GM18873 (cell line): ENCODE results near the gene CDH23.

Experiments used
- ATAC-seq: cut with Tn5 transposase; IDR thresholded peaks from one replicate; pipeline ENCODE4 v1.9.1; 2021; ENCODE audit warnings: mild to moderate bottlenecking, moderate library complexity, moderate number of reproducible peaks; ENCODE audit not compliant: unreplicated experiment, low FRiP score

CDH23 gene

GRCh38 chr10:71625445-71626175, 228.9 kb downstream of the CDH23 start:
- no peak for ATAC-seq

DNA sequence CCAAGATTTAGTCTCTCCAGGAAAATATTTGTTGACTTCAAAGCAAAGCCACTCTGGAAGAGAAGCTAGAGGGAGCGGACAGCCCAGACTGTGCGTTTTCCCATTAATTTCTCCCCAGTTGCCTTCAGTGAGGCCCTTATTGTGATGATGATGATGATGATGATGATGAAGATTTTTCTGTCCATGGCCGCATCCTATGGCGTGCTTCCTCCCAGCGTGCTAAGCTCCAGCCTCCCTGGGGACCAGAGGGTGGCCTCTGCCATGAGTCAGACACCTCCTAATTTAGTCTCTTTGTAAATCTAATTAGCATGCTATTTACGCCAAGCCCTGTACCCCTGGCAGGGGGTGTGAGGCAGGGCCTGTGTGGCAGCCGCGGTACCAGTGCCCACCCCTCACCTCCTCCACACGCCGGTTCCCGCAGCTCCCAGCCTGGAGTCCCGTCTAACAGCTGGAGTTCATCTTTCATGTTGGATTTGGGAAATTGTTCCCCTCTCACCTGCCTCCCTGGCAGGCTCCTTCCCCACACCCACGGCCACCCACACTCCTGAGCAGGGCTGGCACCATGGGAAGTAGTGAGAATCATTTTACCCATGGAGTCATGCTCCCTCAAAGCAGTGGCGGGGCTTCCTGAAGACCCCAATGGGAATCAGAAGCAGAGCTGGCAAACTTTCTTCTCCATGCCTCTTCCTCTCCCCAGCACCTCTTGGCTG, 230.7 kb downstream of the CDH23 start:
- no peak for ATAC-seq

DNA sequence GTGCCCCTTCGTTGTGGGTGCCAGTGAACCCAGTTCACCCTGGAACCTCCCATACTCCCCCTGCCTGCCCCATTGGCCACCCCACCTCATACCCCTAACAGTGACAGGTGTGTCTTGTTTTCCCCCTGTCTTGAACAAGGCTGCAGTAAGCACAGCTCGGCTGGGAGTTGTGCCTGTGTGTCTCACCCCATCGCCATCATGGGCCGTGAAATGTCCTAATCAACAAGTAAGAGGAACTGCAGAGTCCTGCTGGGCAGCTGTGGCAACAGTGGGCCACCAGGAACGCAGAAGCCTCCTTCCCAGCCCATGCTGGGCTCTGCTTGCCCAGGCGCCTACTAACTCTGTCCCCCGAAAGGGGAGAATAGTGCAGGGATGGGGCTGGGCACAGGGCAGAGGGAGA, 231.2 kb downstream of the CDH23 start:
- no peak for ATAC-seq

GRCh38 chr10:71629131-71629530, 232.4 kb downstream of the CDH23 start:
- no peak for ATAC-seq

GRCh38 chr10:71630168-71630567, 233.4 kb downstream of the CDH23 start:
- no peak for ATAC-seq

- ATAC-seq, result no peak
Observed at GRCh38 chr10:71631007-71631861, 234.5 kb downstream of the CDH23 start.

DNA sequence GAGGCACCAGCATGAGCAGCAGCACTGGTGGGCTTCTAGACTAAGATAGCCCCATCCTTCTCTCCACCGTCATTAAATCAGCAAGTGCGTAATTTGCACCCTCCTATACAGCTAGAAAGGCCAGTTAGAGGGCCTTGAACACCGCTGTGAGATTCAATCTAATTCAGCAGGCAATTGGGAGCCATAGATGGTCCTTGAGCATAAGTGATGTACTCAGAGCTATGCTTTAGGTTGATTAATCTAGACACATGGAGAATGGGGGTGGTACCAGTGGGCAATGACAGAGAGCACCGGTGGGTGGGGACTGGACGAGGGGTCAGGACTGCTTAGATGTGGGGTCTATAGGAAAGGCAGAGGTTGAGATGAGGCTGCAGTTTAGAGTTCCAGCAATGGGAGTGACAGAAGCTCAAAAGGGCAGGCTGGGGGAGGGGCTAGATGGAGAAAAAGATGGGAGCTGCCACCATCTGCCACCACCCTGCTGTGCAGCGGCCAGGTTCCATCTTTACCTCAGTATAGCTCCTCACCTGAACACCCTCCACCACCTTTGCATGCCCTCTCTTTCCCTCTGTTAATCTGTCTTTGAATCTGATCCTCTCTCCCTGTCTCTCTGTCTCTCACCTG, 235.6 kb downstream of the CDH23 start:
- ATAC-seq, result no peak

DNA sequence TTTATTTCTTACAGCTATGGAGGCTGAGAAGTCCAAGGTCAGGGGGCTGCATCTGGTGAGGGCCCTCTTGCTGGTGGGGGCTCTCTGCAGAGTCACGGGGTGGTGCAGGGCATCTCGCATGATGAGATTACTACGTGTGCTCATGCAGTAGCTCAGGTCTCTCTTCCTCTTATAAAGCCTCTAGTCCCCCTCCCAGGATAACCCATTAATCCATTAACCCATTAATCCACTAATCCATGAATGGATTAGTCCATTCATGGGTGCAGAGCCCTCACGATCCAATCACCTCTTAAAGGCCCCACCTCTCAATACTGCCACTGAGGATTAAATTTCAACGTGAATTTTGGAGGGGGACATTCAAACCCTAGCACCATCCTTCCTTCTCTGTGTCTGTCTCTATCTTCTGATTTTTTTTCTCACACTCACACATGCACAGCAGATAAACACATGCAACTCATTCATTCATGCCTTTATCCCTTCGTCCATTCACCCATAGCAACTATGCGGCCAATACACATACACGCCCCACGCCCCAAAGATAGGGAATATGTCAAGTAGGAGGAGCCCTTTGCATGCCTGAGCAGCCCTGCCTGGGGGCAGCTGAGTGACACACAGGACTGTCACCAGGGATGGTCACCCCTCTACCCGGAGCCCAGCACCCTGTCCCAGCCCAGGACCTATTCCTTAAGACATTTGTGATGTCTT, 236.3 kb downstream of the CDH23 start:
- ATAC-seq, result no peak

DNA sequence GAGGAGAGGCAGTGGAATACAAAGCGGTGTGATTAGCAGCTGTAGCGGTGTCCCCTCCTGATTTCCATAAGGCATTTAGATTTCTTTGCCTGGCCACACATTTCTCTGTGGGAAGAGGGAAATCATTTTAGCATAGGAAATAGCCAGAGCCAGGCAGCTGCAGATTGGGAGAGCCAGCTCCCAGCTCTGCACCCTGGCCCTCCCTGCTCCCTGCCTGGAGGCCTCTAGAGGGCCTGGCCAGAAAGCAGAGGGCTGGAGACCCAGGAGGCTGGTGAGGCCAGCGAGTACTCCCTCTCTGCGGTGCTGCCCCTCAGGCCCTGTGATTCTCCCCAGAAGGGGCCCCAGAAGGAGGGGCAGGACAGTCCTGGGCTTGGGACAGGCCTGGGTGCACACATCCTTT, 237.2 kb downstream of the CDH23 start:
- ATAC-seq, result no peak

- ATAC-seq, result no peak
Observed at GRCh38 chr10:71634531-71635164, 237.9 kb downstream of the CDH23 start.

- no peak for ATAC-seq
Observed at GRCh38 chr10:71635251-71635866, 238.6 kb downstream of the CDH23 start.

GRCh38 chr10:71635867-71636266, 239.1 kb downstream of the CDH23 start:
- ATAC-seq, result no peak

DNA sequence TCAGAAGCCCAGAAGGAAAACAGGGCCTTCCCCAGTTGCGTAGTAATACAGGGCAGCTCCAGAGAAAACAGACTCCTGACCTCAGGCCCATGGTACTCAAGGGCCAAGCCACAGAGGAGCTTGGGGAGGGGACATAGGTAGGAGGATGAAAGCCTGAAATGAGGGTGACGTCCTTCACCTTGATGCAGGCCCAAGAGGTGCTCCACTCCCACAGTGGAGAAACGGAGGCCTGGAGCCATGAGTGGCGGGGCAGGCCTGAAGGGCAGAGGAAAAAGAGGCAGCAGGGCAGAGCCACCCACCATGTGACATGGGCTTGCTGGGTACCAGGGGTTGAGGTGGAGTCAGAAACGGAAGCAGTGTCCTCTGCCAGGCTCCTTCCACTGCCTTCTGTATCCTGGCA, 239.9 kb downstream of the CDH23 start:
- no peak for ATAC-seq

DNA sequence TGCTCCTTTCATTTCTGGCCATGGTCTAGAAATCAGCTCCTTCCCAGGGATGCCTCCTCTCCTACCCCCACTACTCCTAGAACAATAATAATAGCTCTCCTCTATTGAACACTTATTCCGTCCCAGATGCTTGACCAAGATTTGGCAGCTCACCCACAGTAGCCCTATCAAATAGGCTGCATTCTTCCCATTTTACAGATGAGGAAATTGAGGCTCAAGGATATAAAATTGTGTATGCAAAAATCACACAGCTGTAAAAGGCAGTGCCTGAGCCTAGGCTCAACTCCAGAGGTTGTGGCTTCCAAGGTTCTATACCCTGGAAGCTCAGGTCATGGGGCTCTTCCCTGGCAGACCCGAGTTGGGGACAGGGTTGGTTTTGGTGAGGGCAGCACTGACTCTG, 240.6 kb downstream of the CDH23 start:
- ATAC-seq, result no peak

DNA sequence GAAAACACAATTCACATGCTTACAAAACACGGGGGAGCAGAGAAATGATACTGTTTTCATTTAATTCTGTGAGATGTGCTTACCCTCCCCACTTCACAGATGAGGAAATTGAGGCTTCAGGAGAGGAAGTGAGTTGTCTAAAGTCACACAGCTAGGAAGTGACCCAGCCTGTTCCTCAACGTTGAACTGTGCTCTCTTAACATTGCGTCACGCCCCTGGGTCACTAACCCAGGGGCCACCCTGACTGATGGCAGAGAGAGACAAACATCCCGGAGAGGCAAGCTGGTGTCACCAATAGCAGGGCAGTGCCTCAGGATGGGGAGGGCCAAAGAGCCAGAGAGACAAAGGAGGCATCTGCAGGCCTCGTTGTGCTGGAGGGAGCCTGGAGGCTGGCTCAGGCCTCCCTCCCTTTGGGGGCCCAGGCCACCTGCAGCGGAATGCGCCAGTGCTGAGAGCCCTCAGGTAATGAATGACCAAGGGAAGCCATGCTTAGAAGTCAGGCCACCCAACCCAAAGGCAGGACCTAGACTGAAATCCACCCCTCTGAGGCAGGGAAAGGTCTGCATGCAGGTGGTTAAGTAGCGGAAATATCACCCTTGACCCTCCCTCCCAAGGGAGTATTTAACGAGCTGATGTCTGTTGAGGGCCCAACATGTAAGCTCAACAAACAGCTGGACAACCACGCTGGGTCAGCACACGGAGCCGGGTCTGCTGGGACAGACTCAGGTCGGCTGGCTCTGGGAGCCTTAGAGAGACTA, 241.5 kb downstream of the CDH23 start:
- ATAC-seq, result no peak

DNA sequence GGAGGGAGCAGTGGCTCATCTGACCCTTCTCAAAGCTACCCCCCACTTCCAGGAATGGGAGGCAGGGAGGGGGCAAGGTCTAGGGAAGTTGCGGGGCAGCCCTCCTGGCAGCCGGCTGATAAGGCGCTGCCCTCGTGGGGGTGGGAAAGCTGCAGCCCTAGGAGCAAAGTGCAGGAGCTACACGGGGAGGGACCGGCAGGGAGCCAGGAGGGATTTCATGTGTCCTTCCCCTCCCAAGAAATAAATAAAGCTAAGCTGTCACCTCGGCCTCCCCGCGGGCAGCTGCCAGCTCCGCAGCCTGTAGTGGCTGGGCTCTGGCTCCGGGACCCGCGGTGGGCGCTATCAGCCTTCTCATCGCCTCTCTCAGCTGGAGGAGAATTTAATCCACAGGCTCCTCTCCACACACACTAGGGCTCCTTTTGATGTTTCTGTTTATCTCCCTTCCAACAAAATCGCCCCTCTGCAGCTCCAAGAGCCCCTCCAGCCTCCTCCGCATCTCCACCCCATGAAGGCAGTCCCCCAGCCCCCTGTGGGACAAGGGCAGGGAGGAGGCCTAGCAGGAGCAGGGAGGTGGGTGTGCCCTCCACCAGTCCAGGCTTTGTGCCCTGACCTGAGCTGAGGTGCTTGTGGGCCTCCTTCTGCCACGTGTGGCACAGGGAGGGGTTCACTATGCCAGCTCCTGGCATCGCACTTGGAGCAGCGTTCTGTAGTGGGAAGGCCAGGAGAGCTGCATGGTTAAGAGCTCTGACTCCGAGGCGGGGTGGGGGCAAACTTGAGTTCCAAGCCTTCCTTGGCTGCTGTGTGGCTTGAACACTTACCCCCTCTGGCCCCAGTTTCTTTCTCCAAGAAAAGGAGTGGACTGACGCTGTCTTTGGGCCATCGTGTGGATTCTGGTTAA, 242.4 kb downstream of the CDH23 start:
- no peak for ATAC-seq

DNA sequence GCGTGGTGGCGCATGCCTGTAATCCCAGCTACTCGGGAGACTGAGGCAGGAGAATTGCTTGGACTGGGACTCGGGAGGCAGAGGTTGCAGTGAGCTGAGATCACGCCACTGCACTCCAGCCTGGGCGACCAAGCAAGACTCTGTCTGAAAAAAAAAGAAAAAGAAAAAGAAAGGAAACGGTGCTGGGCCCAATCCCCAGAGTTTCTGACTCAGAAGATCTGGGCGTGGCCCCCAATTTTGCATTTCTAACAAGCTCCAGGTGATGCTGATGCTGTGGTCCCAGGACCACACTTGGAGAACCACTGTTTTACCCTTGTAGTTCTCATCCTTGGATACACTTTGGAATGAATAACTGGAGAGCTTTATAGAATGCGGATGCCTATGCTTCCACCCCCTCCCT, 243.9 kb downstream of the CDH23 start:
- ATAC-seq, result no peak

DNA sequence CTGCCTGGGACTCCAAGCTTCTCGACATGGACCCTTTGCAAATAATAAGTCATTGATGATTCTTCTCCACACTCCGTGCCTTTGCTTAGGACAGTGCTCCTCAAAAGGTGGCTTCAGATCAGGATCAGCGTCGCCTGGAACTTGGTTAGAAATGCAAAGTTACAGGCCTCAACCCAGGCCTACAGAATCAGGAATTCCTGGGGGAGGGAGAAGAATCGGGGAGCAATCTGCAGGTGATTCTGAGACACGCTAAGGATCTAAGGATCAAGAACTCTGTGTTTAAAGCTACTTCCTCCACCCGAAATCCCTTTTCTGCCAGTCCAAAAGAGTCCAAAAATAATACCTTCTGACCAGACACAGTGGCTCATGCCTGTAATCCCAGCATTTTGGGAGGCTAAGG, 244.7 kb downstream of the CDH23 start:
- ATAC-seq, result no peak
